NCI-H1930 (cell line): ENCODE measurements around the gene METTL16.
"Not testable (repeated sequence)": the region's sequence is repeated elsewhere in the genome, so short reads cannot be mapped to it uniquely, and the experiment has no call there.

Experiments used
- DNase-seq, 2 experiments: peaks; one replicate each; lab custom pipeline; 2025; lab: John Stamatoyannopoulos, UW

Gene METTL16

DNA sequence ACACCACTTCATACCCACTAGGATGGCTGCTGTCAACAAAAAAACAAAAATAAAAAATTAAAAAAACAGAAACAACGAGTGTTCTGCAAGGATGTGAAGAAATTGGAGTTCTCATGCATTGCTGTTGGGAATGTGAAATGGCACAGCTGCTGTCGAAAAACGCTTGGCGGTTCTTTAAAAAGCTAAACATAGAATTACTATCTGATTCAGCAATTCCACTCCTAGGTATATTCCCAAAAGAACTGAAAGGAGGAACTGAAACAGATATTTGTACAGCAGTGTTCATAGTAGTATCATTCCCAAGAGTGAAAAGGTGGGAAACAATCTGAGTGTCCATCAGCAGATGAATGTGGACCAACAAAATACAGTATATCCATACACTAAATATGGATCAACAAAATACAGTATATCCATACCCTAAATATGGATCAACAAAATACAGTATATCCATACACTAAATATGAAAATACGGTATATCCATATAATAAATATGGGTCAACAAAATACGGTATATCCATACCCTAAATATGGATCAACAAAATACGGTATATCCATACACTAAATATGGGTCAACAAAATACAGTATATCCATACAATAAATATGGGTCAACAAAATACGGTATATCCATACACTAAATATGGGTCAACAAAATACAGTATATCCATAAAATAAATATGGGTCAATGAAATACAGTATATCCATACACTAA, 8.7 kb downstream of the METTL16 start:
- DNase-seq = no peak

DNA sequence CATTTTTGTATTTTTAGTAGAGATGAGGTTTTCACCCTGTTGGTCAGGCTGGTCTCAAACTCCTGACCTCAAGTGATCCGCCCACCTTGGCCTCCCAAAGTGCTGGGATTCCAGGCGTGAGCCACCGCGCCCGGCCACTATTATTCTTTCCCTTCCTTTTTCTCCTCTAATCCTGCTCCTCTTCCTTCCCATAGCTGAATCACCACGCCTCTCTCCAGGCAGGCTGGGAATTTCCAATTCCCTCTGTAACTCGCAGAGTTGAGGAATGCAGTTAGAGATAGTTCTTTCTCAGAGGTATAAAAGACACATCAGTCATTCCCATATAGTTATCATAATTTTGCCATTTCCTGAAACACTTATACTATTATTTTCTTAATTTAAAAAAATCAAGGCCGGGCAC, 11.2 kb downstream of the METTL16 start:
- no peak for DNase-seq

- not testable (repeated sequence) for DNase-seq
Observed at GRCh38 chr17:2489286-2489685, 22.4 kb downstream of the METTL16 start.

DNA sequence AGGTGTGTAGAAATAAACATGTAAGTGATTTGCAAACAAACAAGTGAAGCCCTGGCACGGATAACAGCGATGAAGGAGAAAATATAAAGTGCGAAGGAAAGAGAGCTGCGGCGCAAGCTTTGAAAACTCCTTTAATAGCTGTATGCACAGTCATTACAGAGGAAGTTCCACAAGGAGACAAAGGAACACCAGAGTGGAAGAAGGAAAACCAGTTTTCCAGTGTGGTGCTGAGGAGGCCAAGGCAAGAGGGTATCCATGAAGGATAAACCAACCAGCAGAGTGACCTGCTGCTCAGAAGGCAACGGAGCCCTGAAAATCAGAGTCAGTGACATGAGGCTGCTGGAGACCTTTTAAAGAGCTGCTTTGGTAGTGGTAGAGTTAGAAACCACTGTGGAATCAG, 24.4 kb downstream of the METTL16 start:
- no peak for DNase-seq

DNA sequence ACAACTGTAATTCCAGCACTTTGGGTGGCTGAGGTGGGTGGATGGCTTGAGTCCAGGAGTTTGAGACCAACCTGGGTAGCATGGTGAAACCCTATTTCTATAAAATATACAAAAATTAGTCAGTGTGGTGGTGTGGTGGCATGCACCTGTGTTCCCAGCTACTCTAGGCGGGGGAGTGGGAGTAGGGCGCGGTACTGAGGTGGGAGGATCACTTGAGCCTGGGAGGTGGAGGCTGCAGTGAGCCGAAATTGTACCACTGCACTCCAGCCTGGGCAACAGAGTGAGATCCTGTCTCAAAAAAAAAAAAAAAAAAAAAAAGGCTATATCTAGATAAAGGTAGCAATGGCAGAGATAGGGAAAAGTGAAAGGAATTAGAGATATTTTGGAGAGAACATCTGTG, 25.0 kb downstream of the METTL16 start:
- DNase-seq = not testable (repeated sequence)

DNA sequence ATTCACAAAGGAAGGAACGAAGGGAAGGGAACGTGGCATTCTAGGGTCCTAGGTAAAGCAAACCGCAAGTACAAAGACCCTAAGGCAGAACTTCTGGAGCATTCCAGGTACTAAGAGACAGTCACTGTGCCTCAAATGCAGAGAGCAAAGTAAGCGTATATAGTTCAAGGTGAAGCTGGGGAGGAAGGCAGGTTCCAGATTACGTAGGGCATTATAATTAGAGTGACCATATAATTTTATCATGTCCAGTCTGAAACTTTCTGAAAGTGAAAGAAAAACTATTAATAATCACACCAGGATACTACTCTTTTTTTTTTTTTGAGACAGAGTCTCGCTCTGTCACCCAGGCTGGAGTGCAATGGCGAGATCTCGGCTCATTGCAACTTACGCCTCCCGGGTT, 25.7 kb downstream of the METTL16 start:
- DNase-seq = no peak

DNA sequence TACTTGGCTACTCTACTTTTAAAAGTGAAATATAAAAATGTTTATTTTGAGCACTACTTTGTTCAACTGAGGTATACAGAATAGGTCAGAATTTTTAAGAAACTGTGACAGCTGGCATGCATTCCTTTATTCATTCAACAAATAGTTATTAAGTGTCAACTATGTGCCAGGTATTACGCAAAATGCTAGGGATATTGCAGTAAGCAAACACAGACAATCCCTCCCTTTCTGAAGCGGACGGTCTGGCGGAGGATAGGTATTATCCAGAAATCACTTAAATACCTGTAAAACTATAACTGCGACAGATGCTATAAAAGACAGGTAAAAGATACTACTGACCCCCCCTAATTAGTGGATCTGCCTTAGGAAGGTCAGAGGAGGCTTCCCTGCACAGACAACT, 26.1 kb downstream of the METTL16 start:
- DNase-seq = no peak

DNA sequence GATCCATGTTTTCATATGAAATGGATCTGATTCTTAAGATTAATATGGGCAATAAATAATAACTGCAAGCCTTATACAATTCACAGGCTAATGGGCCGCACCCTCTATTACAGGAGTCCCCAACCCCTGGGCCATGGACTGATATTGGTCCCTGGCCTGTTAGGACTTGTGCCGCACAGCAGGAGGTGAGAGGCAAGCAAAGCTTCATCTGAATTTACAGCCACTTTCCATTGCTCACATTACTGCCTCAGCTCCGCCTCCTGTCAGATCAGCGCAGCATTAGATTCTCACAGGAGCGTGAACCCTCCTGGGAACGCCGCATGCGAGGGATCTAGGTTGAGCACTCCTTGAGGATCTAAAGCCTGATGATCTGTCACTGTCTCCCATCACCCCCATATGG, 26.8 kb downstream of the METTL16 start:
- DNase-seq = no peak

- DNase-seq = no peak
Observed at GRCh38 chr17:2483084-2483483, 28.6 kb downstream of the METTL16 start.

DNA sequence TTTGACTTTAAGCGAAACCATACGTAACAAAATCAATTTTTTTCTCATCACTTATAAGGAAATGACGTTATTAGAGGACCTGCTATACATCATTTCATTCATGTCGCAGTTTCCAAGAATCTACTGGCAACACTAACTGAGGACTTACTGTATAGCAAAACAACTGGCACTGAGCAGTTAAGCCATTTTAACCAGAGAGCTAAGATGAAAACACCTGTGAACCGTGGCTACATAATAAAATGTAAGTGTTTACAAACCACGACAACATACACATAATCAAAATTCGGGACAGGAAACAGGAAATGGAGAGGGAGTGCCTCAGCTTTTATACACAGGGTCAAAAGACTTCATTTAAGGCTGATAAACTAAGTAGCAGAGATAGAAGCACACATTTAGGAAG, 29.5 kb downstream of the METTL16 start:
- no peak for DNase-seq

GRCh38 chr17:2481760-2482159, 29.9 kb downstream of the METTL16 start:
- no peak for DNase-seq

DNA sequence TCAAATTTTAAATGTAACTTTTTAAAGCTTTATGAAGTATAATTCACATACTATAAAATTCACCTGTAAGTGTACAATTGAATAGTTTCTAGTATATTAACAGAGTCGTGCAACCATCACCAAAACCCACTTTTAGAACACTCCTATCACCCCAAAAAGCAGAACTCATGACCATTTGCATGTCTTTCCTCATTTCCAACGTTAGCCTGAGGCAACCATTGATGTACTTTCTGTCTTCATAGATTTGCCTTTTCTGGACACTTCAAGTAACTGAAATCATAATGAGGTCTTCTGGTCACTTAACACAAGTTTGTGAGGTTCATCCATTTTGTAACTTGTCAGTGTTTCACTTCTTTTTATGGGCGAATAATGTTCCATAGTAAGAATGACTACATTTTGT, 33.2 kb downstream of the METTL16 start:
- DNase-seq = no peak

- no peak for DNase-seq
Observed at GRCh38 chr17:2475056-2475455, 36.6 kb downstream of the METTL16 start.

DNA sequence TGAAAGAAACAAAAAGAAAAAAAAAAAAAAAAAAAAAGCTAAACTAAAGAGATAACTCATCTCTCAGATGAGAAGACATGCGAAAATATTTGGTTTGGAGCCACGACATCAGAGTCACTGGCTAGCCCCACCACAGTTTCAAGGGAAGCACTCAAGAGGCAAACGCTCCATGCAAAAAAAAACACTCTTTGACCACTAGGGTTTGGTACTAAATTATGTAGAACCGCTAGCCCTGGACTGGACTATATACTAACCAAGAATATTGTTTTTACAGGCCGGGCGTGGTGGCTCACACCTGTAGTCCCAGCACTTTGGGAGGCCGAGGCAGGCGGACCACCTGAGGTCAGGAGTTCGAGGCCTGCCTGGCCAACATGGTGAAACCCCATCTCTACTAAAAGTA, 37.3 kb downstream of the METTL16 start:
- no peak for DNase-seq

- DNase-seq = no peak
Observed at GRCh38 chr17:2468270-2468669, 43.4 kb downstream of the METTL16 start.

DNA sequence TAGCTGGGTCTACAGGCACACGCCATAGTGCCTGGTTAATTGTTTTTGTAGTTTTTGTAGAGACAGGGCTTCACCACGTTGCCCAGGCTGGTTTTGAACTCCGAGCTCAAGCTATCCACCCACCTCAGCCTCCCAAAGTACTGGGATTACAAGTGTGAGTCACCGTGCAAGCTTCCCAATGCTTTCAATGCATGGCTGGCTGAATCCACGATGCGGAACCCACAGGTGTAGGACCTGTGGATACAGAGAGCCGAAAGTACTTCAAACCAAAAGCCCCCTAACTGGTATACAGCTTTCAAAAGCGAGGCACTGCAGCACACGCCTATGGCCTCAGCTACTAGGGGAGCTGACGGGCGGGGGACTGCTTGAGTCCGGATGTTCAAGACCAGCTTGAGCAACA, 44.8 kb downstream of the METTL16 start:
- no peak for DNase-seq

DNA sequence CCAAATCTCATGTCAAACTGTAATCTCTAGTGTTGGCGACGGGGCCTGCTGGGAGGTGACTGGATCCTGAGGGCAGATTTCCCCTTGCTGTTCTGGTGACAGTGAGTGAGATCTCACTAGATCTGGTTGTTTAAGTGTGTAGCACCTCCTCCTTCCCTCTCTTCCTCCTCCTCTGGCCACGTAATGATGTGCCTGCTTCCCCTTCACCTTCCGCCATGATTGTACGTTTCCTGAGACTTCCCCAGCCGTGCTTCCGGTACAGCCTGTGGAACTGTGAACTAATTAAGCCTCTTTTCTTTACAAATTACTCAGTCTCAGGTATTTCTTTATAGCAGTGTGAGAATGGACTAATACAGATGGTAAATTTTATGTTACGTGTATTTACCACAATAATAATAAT, 49.2 kb downstream of the METTL16 start:
- DNase-seq = no peak

DNA sequence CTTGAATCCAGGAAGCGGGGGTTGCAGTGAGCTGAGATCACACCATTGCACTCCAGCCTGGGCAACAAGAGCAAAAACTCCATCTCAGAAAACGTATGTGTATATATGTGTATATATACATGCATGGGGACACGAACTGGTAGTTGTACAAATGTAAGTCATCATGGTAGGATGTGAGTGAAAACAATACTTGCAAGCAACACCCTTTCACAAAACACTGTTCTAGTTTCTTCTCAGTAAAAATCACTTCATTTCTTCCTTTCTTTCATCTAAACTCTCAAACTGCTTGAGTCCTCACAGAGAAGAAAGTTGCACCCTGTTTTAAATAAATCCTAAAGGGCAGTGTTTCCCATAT, 51.8 kb downstream of the METTL16 start:
- no peak for DNase-seq

DNA sequence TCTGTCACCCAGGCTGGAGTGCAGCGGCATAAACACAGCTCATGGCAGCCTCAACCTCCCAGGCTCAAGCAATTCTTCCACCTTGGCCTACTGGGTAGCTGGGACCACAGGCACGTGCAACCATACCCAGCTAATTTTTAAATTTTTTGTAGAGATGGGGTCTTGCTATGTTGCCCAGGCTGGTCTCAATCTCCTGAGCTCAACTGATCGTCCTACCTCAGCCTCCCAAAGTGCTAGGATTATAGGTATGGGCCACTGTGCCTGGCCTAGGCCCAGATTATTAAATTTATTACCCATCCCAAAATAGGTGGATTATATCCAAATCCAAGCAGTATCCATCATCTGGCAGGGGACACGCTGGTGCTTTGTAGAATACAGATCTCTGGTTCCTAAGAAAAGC, 53.8 kb downstream of the METTL16 start:
- no peak for DNase-seq

GRCh38 chr17:2456475-2456874, 55.2 kb downstream of the METTL16 start:
- no peak for DNase-seq

GRCh38 chr17:2455956-2456355, 55.7 kb downstream of the METTL16 start:
- no peak for DNase-seq

DNA sequence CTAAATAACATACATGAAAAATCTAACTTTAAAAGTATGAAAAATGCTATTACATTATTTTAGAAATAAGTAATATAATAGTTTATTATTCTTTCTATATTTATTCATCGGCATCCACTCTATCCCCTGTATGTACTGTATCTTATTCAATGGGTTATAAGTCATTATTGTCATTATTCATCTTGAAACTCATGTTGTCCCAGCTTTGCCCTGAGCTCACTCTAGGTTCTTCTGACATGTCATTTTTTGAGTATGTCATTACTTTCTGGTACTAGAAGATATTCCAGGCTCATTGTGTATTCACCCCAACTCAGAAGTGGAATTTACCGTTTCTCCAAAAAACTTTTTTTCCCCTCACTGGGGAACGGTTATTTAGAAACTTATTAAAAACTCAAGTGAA, 57.8 kb downstream of the METTL16 start:
- no peak for DNase-seq

- DNase-seq = no peak
Observed at GRCh38 chr17:2453325-2453724, 58.4 kb downstream of the METTL16 start.

DNA sequence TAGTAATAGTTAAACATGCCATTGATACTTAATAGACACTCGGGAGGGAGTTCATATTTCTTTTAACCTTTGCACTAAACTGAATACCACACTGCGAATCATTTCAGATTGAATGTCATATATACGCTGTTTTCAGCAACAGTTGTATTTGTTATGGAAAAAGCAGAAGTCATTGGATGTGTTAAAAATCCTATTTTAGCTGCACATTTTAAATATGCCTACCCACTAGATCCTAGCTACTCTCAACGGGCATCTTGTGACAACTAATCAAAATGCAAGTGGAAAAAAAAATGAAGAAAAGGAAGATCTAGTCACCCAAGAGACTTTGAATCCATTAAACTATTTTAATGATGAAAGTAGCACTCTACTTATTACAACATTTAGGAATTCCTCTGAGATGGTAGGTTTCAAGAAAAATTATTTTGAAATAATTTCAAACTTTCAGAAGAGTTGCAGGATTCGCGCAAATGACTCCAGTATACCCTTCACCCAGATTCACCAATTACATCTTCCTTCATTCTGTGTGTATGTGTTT, 59.4 kb downstream of the METTL16 start:
- no peak for DNase-seq
